GM12872 (cell line): ENCODE data around the gene ARHGAP6.

ENCODE experiments used
- TF ChIP-seq, protein P1 (sequence below): IDR thresholded peaks from 3 replicates; pipeline ENCODE4 v1.5.1; 2011; ENCODE audit warnings: low read depth, mild to moderate bottlenecking, low read length, moderate library complexity; ENCODE audit not compliant: insufficient read depth

ARHGAP6 gene

DNA sequence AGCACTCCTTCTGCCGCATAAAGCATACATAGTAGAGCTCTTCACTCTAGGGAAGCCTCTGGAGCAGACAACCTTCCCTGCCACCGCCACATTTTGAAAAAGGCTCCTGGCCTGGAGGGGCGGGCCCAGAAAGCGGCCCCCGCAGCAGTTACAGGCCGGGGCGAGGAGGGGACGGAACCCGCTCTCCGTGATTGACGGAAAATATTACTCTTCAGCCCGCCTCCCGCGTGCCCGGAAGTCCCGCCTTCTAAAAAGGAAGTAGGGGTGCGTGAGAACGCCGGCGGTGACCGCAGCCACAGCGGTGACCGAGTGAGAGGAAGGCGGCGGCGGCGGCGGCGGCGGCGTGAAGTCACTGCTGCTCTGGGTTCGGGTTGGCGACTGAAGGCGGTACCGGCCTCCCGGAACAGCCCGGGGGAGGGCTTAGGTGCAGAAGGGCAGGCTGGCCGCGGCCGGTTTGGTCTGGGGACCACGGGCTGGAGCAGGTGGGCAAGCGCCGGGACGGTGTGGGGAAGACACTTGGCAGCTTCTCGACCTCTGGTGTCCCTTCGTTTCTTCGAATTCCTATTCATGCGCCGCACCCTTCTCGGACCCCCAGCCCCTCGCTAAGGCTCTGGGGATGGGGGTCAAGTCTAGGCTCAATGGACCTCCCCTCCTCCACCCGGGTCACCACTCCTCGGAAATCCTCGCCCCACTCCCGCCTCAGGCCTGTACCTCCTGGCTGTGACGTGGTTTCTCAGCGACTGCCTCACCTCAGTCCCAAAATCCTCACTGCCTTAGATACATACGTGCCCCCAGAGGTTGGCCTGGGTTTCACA lies 554.5 kb downstream of the ARHGAP6 start, which contains the start of gene HCCS:
Gene HCCS, plus strand, starts transcription at position 296 of the 815 bp plus-strand sequence. CDS start 729 bp downstream, outside the sequence.
- TF ChIP-seq, protein P1, sequence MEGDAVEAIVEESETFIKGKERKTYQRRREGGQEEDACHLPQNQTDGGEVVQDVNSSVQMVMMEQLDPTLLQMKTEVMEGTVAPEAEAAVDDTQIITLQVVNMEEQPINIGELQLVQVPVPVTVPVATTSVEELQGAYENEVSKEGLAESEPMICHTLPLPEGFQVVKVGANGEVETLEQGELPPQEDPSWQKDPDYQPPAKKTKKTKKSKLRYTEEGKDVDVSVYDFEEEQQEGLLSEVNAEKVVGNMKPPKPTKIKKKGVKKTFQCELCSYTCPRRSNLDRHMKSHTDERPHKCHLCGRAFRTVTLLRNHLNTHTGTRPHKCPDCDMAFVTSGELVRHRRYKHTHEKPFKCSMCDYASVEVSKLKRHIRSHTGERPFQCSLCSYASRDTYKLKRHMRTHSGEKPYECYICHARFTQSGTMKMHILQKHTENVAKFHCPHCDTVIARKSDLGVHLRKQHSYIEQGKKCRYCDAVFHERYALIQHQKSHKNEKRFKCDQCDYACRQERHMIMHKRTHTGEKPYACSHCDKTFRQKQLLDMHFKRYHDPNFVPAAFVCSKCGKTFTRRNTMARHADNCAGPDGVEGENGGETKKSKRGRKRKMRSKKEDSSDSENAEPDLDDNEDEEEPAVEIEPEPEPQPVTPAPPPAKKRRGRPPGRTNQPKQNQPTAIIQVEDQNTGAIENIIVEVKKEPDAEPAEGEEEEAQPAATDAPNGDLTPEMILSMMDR, result 0 out of 3 replicates have a peak, but pooled peaks have one; percentile 12

DNA sequence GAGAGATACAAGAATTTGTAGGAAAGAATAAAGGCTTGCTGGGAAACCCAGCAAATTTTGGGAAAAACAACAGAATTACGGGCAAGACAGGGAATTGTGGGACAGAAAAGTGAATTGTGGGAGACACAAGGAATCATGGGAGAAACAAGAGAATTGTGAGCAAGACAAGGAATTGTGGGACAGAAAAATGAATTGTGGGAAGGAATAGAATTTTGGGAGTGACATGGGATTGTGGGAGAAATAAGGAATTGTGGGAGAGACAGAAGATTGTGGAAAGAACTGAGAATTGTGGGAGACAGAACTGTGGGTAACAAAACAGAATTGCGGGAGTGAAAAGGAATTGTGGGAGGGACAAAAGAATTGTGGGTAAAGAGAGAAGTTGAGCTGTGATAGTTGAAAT lies 555.8 kb downstream of the ARHGAP6 start:
- TF ChIP-seq, protein P1, result no peak

DNA sequence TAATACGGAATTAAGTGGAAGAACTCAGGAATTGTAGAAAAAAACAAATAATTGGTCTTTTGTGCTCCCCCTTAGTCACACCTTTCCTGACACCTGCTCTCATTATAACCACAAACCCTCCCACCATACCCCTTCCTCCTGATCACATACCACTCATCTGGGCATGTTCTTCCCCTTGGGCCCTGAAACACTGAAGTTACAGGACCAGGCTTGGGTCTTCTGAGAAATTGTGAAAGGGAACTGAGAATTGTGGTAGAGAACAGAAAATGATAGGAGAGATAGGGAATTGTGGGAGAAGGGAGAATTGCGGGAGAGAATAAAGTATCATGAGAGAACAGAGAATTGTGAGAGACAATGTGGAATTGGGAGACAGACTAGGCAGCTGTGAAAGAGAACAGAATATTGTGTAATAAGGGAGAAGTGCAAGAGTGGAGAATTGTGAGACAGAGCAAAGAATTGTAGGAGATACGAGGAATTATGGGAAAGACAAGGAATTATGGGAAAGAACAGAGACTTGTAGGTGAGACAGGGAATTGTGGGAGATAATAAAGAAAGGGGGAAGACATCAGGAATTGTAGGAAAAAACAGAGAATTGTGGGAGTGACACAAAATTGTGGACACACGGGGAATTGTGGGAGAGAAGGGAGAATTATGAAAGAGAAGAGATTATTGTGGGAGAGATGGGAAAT lies 557.3 kb downstream of the ARHGAP6 start:
- TF ChIP-seq, protein P1, result no peak

DNA sequence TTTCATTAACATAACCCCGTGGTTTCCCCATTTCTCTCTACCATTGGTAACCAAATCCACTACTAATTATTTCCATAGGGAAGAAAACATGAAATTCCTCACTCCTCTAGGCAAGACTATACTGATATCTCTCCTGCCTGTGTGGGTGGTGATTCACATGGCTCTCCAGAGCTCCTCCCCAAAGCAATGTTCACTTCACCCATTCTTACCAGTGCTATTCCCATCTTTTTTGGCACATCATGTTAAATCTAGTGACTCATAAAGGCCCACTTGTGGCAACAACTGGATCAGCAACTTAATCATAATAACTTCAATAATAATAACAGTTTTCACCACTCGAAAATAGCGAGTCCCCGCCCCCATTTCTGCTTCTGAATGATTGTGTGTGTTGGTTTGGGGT lies 560.6 kb downstream of the ARHGAP6 start:
- TF ChIP-seq, protein P1, result no peak

DNA sequence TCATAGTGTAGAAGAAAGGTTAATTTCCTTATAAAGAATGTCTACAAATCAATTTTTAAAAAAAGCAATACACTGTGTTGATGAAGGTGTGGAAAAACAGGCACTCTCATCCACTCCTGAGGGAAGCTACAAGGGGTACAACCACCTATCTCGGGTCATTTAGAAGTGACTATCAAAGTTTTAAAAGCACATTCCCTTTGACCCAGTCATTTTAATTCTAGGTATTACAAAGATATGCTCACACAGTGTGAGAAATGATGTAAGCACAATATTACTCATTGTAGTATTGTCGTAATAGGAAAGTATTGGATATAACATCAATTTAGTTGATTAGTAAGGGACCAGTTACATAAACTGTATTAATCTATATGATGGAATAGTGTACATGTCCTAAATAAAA lies 562.0 kb downstream of the ARHGAP6 start:
- TF ChIP-seq, protein P1, result no peak

DNA sequence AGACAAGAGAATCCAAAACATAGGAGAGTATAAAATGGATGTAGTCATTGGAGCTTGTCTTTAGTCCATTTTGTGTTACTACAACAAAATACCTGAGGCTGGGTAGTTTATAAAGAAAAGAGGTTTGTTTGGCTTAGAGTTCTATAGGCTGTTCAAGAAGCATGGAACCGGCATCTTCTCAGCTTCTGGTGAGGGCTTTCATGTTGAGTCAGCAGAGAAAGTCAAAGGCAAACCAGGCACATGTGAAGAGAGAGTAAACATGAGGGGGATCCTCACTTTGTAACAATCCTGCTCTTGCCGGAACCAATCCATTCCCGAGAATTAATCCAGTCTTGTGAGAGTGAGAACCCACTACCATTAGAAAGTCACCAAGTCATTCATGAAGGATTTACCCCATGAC lies 562.7 kb downstream of the ARHGAP6 start:
- TF ChIP-seq, protein P1, result no peak

DNA sequence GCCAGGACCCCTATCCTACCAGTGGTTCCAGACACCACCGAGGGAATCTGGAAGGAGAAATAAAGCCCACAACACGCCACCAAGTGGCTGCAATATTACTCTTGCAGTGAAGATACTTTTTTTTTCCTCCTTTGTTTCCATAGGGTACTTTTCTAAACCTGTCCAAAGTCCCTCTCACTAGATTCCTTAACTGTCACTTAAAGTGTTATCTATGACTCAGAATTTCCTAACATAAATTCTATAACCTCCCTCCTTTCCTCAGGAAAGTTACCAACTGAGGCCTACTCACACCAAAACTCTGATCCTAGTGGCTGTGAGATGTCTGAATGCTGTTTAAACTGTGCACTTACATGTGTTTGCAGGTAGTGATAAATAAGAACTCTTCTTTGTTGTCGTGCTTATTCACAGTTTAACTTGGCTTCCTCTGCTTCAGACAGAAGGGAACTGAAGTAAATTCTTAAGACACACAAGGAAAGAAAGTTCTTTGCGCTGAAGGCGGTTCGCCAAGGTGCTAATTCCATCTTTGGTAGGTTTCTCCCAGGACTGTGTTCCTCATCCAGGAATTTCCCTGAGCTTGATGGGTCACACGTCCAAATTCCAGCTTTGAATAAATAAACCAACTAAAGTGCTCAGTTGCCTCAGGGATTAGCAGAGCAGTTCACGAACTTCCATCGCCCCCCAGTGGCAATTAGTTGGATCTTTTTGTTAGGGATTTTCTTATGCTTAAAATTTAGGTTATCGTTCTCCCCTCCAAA lies 565.3 kb downstream of the ARHGAP6 start:
- TF ChIP-seq, protein P1, result peak; percentile 29; the same call in 1 of the 3 replicates
